Neuronal stem cell (in vitro differentiated cells): ENCODE measurements around the gene DUOXA2.
"Not testable (repeated sequence)": the region's sequence is repeated elsewhere in the genome, so short reads cannot be mapped to it uniquely, and the experiment has no call there.

Experiments used
- DNase-seq: peaks from one replicate; pipeline ENCODE4 v3.0.0-alpha.2; 2013; ENCODE audit warnings: low spot score
- H2AFZ ChIP-seq: one replicate; pipeline ENCODE4 v1.6.1; 2013; ENCODE audit warnings: mild to moderate bottlenecking, low read length, inconsistent platforms
- H2AK5ac ChIP-seq: 2 replicates; pipeline ENCODE4 v1.6.1; 2013; ENCODE audit warnings: low read depth, mild to moderate bottlenecking, inconsistent platforms, low read length, moderate library complexity, mixed read lengths
- H2BK120ac ChIP-seq: 2 replicates; pipeline ENCODE4 v1.6.1; 2013; ENCODE audit warnings: low read depth, mild to moderate bottlenecking, inconsistent platforms, low read length, moderate library complexity, mixed read lengths
- H2BK12ac ChIP-seq: one replicate; pipeline ENCODE4 v1.6.1; 2013; ENCODE audit warnings: low read length, inconsistent platforms
- H2BK15ac ChIP-seq: 2 replicates; pipeline ENCODE4 v1.6.1; 2013; ENCODE audit warnings: mild to moderate bottlenecking, low read length, inconsistent platforms, mixed read lengths
- H2BK5ac ChIP-seq: one replicate; pipeline ENCODE4 v1.6.1; 2013; ENCODE audit warnings: inconsistent platforms, mild to moderate bottlenecking, low read length, moderate library complexity
- H3K14ac ChIP-seq: one replicate; pipeline ENCODE4 v1.6.1; 2013; ENCODE audit warnings: low read length, inconsistent platforms
- H3K18ac ChIP-seq: 2 replicates; pipeline ENCODE4 v1.6.1; 2013; ENCODE audit warnings: low read length, inconsistent platforms
- H3K23ac ChIP-seq: 2 replicates; pipeline ENCODE4 v1.6.1; 2013; ENCODE audit warnings: low read depth, mild to moderate bottlenecking, mixed read lengths, low read length, inconsistent platforms; ENCODE audit not compliant: poor library complexity
- H3K27ac ChIP-seq: replicated peaks from 3 replicates; pipeline ENCODE4 v1.5.1; 2013; ENCODE audit warnings: low read length, inconsistent platforms
- H3K27me3 ChIP-seq, 3 experiments: 2 replicates each; pipeline ENCODE4 v1.6.1; 2013; ENCODE audit warnings: low read length in 3 of 3, mild to moderate bottlenecking in 2 of 3, inconsistent platforms in 1 of 3, low read depth in 1 of 3, mixed read lengths in 1 of 3, moderate library complexity in 1 of 3; ENCODE audit not compliant: control insufficient read depth in 3 of 3, insufficient read depth in 3 of 3
- H3K36me3 ChIP-seq, 2 donors: replicated peaks in 1 of 2; 2 replicates each; pipeline ENCODE4 v1.6.1; 2013; ENCODE audit warnings: low read length in 2 of 2; ENCODE audit not compliant: control insufficient read depth in 2 of 2, insufficient read depth in 2 of 2
- H3K4ac ChIP-seq: 2 replicates; pipeline ENCODE4 v1.6.1; 2013; ENCODE audit warnings: inconsistent platforms, mild to moderate bottlenecking, low read length, moderate library complexity
- H3K4me1 ChIP-seq, 2 donors: 1 replicate in 1 of 2; 2 replicates in 1 of 2; pipeline ENCODE4 v1.6.1; 2013; ENCODE audit warnings: low read length in 2 of 2, low read depth in 1 of 2; ENCODE audit not compliant: control insufficient read depth in 2 of 2, insufficient read depth in 1 of 2
- H3K4me2 ChIP-seq: one replicate; pipeline ENCODE4 v1.6.1; 2013; ENCODE audit warnings: mild to moderate bottlenecking, low read length, inconsistent platforms; ENCODE audit not compliant: insufficient read depth, poor library complexity, severe bottlenecking
- H3K4me3 ChIP-seq, 2 donors: 2 replicates each; pipeline ENCODE4 v1.5.1; 2013; ENCODE audit warnings: low read length in 2 of 2, mild to moderate bottlenecking in 2 of 2, inconsistent platforms in 1 of 2, moderate library complexity in 1 of 2
- H3K79me1 ChIP-seq: one replicate; pipeline ENCODE4 v1.6.1; 2013; ENCODE audit warnings: low read depth, mild to moderate bottlenecking, inconsistent platforms, low read length, moderate library complexity
- H3K9ac ChIP-seq: one replicate; pipeline ENCODE4 v1.6.1; 2013; ENCODE audit warnings: mild to moderate bottlenecking, low read depth, low read length, inconsistent platforms; ENCODE audit not compliant: poor library complexity
- H3K9me3 ChIP-seq, 2 donors: replicated peaks in 1 of 2; 2 replicates each; pipeline versions ENCODE3 to v1.6.1; 2013; ENCODE audit warnings: low read length in 2 of 2, mild to moderate bottlenecking in 2 of 2, inconsistent platforms in 1 of 2, low read depth in 1 of 2, mixed read lengths in 1 of 2, moderate library complexity in 1 of 2; ENCODE audit not compliant: control insufficient read depth in 2 of 2, insufficient read depth in 1 of 2
- H4K8ac ChIP-seq: one replicate; pipeline ENCODE4 v1.6.1; 2013; ENCODE audit warnings: low read depth, mild to moderate bottlenecking, inconsistent platforms, low read length, moderate library complexity
- H4K91ac ChIP-seq: one replicate; pipeline ENCODE4 v1.6.1; 2013; ENCODE audit warnings: low read length, low read depth, mild to moderate bottlenecking, inconsistent platforms; ENCODE audit not compliant: poor library complexity
- WGBS, 2 donors: extraction: QIAGEN DNeasy Blood & Tissue Kit; methylation state at CpG; one replicate each; pipeline ENCODE4 v1.1.7; 2013; ENCODE audit warnings: missing lambda C conversion rate in 2 of 2, mixed read lengths in 1 of 2; ENCODE audit not compliant: insufficient read length in 2 of 2, insufficient replicate concordance in 1 of 2; ENCODE audit errors: extremely low coverage in 2 of 2; 5-methylcytosine and 5-hydroxymethylcytosine counted together

Gene DUOXA2

GRCh38 chr15:45080593-45080992 is 33.5 kb upstream of the DUOXA2 start:
- not testable (repeated sequence) for H2AK5ac ChIP-seq, H3K9me3 ChIP-seq, H3K4me2 ChIP-seq, H2BK120ac ChIP-seq, H2BK12ac ChIP-seq, H3K4ac ChIP-seq, H3K36me3 ChIP-seq, H3K18ac ChIP-seq, H3K27ac ChIP-seq, H2BK5ac ChIP-seq, H3K14ac ChIP-seq, H3K23ac ChIP-seq, H3K4me3 ChIP-seq, H2BK15ac ChIP-seq, H4K8ac ChIP-seq, H4K91ac ChIP-seq, H3K79me1 ChIP-seq, DNase-seq, H3K27me3 ChIP-seq, H3K9ac ChIP-seq, H3K4me1 ChIP-seq, H2AFZ ChIP-seq
- no CpG with 5 or more reads among the region's 3 CpGs for WGBS, 2 donors

- not testable (repeated sequence) for H3K4ac ChIP-seq, H3K79me1 ChIP-seq, H3K4me3 ChIP-seq, H3K4me2 ChIP-seq, H3K27me3 ChIP-seq, H3K4me1 ChIP-seq, H4K91ac ChIP-seq, H3K36me3 ChIP-seq, H2BK5ac ChIP-seq, H3K9me3 ChIP-seq, H2AK5ac ChIP-seq, H2BK120ac ChIP-seq, H2BK15ac ChIP-seq, H3K27ac ChIP-seq, H4K8ac ChIP-seq, DNase-seq, H3K23ac ChIP-seq, H2AFZ ChIP-seq, H2BK12ac ChIP-seq, H3K14ac ChIP-seq, H3K9ac ChIP-seq, H3K18ac ChIP-seq
- WGBS, 2 donors = no CpG with 5 or more reads among the region's 10 CpGs
Measured at GRCh38 chr15:45082412-45082811, 31.7 kb upstream of the DUOXA2 start.

- Histone ChIP-seq H2AFZ (no peak overlapping the region), H3K9ac (no peak overlapping the region), H2BK12ac (no peak overlapping the region), H2BK120ac (no peak overlapping the region), H3K14ac (no peak overlapping the region), H3K18ac (no peak overlapping the region), H4K91ac (no peak overlapping the region), H2BK5ac (no peak overlapping the region), H3K4me1 (no peaks in the 10 kb centered on the region), H3K23ac (no peak overlapping the region), H3K79me1 (no peaks in the 10 kb centered on the region), H4K8ac (no peak overlapping the region), H3K36me3 (no peaks in the 10 kb centered on the region), H3K27ac (no peak overlapping the region), H2AK5ac (no peak overlapping the region), H2BK15ac (no peak overlapping the region), H3K4me3 (no peak overlapping the region), H3K27me3 (peaks cover 0 to 5% (median 0%) of the 10 kb centered on the region in 3 experiments), H3K9me3 (no peaks in the 10 kb centered on the region), H3K4ac (no peak overlapping the region), H3K4me2 (no peak overlapping the region)
- no peak for DNase-seq
Measured at GRCh38 chr15:45083223-45083622, 30.9 kb upstream of the DUOXA2 start.

GRCh38 chr15:45084163-45084562 is 30.0 kb upstream of the DUOXA2 start:
- Histone ChIP-seq H3K27me3 (peaks cover 0 to 12% (median 0%) of the 10 kb centered on the region in 3 experiments), H2BK15ac (no peak overlapping the region), H2BK5ac (no peak overlapping the region), H3K4me3 (no peak overlapping the region), H3K4ac (no peak overlapping the region), H2AK5ac (no peak overlapping the region), H2BK12ac (no peak overlapping the region), H4K8ac (no peak overlapping the region), H3K4me1 (no peaks in the 10 kb centered on the region), H3K27ac (no peak overlapping the region), H3K23ac (no peak overlapping the region), H4K91ac (no peak overlapping the region), H3K18ac (no peak overlapping the region), H3K14ac (no peak overlapping the region), H2AFZ (no peak overlapping the region), H3K9me3 (no peaks in the 10 kb centered on the region), H3K4me2 (no peak overlapping the region), H2BK120ac (no peak overlapping the region), H3K9ac (no peak overlapping the region), H3K79me1 (no peaks in the 10 kb centered on the region), H3K36me3 (no peaks in the 10 kb centered on the region)
- WGBS, 2 donors = no CpG with 5 or more reads among the region's 3 CpGs
- DNase-seq = no peak
